GM15510 (cell line): ENCODE results near the gene KLHL40.

Experiments used
- POLR2A ChIP-seq: IDR thresholded peaks from 3 replicates; pipeline ENCODE4 v1.6.1; 2011; ENCODE audit warnings: borderline replicate concordance; ENCODE audit not compliant: insufficient read length; ENCODE audit errors: extremely low read depth

KLHL40 gene, protein sequence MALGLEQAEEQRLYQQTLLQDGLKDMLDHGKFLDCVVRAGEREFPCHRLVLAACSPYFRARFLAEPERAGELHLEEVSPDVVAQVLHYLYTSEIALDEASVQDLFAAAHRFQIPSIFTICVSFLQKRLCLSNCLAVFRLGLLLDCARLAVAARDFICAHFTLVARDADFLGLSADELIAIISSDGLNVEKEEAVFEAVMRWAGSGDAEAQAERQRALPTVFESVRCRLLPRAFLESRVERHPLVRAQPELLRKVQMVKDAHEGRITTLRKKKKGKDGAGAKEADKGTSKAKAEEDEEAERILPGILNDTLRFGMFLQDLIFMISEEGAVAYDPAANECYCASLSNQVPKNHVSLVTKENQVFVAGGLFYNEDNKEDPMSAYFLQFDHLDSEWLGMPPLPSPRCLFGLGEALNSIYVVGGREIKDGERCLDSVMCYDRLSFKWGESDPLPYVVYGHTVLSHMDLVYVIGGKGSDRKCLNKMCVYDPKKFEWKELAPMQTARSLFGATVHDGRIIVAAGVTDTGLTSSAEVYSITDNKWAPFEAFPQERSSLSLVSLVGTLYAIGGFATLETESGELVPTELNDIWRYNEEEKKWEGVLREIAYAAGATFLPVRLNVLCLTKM

DNA sequence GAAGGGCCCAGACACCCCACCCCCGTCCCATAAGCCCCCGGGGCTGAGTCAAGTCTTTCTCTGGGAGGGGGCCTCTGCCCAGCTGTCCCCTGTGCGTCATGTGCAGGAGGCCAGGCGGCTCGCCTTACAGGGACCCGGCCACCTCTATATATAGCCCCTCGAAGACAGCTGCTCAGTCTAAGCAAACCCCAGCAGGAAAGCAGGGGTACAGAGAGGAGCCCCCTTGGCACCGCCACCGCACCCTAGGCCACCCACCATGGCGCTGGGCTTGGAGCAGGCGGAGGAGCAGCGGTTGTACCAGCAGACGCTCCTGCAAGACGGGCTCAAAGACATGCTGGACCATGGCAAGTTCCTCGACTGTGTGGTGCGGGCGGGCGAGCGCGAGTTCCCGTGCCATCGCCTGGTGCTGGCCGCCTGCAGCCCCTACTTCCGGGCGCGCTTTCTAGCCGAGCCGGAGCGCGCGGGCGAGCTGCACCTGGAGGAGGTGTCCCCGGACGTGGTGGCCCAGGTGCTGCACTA lies at the start of gene KLHL40:
KLHL40 (plus strand) TSS at position 175 of the 519 bp plus-strand sequence; CDS start at position 257, 82 bp downstream.
- no peak for TF ChIP-seq POLR2A

DNA sequence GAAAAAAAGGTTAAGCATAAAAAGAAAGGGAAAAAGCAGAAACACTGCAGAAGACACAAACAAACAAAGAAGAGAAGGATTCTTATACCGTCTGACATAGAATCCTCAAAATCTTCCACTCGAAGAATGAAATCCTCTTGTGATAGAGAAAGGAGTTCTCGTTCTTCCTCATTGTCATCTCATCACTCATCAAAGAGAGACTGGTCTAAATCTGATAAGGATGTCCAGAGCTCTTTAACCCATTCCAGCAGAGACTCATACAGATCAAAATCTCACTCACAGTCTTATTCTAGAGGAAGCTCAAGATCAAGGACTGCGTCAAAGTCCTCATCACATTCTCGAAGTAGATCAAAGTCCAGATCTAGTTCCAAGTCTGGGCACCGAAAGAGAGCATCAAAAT lies 48.3 kb upstream of the KLHL40 start:
- TF ChIP-seq POLR2A, result no peak

DNA sequence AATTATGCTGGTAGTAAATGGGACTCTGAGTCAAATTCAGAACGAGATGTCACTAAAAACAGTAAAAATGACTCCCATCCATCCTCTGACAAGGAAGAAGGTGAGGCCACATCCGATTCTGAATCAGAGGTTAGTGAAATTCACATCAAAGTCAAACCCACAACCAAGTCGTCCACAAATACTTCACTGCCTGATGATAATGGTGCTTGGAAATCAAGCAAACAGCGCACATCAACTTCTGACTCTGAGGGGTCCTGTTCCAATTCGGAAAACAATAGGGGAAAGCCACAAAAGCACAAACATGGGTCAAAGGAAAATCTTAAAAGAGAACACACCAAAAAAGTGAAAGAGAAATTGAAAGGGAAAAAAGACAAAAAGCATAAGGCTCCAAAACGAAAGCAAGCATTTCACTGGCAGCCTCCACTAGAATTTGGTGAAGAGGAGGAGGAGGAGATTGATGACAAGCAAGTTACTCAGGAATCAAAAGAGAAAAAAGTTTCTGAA lies 46.9 kb upstream of the KLHL40 start:
- no peak for TF ChIP-seq POLR2A

DNA sequence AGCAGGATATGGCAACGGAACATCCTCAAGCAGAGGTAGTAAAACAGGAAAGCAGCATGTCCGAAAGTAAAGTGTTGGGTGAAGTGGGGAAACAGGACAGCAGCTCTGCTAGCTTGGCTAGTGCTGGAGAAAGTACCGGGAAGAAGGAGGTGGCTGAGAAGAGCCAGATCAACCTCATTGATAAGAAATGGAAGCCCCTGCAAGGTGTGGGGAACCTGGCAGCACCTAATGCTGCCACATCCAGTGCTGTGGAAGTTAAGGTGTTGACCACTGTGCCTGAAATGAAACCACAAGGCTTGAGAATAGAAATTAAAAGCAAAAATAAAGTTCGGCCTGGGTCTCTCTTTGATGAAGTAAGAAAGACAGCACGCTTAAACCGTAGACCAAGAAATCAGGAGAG lies 46.1 kb upstream of the KLHL40 start:
- no peak for TF ChIP-seq POLR2A

DNA sequence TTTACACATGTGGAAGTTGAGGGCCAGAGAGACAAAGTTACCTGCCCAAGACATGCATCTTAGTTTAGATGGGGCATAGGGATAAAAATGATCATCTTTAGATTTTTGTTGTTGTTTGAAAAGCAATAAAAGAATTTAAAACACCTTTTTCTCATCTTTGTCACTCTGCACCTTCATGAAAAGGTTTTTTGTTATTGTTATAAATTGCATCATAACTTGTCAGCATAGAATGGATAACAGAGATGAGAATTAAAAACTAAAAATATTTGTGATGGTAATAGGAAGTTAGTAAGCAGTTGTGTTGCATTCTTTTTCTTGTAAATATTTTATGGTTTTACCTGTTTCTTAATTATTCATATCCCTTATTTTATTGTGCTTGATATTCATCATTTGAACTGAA lies 45.2 kb upstream of the KLHL40 start:
- TF ChIP-seq POLR2A, result no peak

DNA sequence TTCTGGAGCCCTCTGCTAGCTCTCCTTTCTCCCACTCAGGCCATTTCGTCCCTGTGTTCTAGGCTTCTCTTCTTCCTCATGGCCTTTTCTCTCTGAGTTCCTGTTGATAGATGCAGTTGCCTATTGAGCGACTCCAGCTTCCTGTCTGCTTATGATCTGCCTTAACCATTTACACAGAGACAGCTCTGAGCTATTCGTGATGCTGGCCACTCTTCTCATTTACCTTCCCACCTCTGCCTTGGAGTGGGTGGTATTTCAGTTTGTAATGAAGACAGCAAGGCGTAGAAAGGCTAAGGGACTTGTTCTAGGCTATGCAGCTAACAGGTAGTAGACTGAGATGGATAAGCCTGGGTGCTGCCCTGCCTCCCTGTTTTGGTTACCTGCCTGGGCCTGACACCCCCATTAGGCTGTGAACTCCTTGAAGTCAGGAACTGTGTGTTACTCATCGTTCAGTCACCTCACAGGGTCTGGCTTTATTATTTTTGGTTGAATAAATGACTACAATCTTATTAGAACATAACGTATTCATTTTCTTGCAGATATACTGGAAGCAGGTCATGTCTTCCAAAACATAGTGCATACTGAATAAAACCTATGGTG lies 44.5 kb upstream of the KLHL40 start:
- TF ChIP-seq POLR2A, result no peak

DNA sequence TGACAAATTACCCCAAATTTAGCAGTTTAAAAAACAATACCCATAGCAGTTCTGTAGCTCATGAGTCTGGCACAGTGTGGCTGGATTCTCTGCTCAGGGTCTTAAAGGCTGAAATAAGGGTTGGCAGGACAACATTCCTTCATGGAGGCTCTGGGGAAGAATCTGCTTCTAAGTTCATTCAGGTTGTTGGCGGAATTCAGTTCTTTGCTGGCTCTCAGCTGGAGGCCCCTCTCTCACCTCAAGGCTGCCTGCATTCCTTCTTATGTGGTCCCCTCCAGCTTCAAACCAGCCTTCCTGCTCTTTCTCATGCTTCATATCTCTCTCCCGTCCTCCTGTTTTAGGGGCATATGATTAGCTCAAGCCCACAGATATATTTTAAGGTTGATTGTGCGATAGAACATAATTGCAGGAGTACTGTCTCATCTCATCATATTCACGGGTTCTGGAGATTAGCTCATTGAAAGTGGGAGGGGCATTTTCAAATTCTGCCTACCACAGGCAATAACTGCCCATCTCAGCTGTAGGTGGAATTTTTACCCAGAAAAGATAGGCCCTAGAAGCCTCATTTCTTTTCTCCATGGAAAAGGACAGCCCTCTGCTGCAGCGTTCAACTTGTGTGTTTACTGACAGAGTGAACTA lies 37.4 kb upstream of the KLHL40 start:
- TF ChIP-seq POLR2A, result no peak

DNA sequence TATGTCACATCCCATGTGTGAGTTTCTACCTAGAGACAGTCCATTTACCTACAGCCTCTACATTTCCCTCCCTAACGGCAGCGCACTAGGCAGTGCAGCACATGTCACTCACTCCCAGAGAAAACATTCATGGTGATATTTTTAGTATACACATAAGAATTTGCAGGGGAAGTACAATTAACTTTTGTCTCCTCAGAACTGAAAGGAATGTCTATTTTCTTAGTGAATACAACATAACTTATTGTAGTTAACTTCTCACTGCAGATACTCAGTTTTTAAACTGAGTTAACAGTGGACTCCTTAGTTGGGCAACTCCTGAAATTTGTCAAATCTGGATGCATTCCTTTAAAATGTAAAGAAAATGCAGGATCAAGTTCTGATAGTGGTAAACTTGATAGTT lies 36.3 kb upstream of the KLHL40 start:
- TF ChIP-seq POLR2A, result no peak

DNA sequence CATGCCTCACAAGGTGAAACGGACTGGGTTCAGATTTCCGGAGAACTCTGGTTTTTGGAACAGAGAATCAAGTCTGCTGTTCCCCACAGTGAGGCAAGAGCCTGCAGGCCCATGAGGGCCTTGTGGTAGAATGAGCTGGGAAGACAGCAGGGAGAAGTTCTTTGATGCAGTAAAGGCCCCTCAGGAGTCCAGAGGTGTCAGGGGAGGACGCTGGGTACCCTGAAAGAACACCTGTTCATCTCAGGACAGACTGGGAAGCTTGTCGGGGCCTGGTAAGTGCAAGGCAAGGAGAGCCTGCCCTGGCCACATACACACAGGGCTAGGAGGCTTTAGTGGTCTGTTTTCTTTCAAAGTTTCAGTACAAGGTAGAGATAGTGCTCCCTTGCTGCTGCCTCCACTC lies 35.6 kb upstream of the KLHL40 start:
- no peak for TF ChIP-seq POLR2A

DNA sequence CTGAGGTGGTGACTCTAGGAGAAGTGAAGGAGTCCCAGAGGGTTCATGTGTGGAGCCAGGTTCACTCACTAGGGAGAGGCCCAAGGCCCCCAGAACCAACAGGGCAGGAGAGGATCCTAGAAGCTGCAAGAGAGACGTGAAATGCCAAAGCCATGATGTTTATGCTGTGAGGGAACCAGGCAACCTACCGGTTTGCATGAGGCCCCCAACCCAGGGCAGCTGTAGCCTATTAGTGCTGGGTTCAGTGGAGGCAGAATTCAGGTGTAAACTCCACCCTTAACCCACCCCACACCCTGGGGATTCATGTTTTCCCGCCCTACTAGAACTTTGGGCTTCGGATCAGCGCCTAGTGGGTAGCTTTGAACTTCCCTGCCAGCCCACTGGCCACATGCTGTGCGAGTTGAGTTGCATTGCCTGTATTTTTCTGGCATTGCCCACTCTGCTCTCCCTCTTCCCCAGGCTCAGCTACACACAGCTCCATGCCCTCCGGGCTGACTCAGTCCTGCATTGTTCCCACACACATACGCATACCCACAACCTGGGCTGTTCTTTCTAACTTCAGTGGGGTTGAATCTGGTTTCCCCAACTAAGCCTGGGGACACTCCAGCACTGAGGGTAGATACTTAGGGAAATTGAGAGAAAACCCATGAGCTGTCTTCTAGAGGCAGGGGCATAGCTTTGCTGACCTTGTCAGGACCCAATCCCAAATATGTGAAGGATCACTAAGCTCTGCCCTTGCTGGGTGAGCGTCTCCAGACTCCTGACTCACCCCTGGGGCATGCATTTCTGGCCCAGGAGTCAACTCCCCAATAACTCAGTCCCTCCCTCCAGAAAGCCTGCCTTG lies 33.9 kb upstream of the KLHL40 start:
- no peak for TF ChIP-seq POLR2A

DNA sequence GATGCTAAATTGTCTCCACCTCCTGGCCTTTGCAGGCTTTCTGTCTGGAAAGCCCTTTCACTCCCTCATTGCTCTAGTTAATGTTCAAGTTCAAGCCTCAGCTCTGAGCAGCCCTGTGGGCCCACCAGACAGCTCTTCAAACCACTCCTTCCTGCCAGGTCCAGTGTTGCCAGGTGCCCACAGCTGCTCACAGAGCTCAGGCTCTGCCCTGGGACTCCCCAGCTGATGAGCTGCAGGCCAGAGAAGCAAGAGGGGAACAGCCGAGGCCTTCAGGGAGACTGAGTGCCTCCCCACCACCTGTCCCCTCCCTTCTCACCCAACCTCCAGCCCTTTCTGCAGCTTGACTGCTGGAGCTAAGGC lies 33.1 kb upstream of the KLHL40 start:
- TF ChIP-seq POLR2A, result no peak

DNA sequence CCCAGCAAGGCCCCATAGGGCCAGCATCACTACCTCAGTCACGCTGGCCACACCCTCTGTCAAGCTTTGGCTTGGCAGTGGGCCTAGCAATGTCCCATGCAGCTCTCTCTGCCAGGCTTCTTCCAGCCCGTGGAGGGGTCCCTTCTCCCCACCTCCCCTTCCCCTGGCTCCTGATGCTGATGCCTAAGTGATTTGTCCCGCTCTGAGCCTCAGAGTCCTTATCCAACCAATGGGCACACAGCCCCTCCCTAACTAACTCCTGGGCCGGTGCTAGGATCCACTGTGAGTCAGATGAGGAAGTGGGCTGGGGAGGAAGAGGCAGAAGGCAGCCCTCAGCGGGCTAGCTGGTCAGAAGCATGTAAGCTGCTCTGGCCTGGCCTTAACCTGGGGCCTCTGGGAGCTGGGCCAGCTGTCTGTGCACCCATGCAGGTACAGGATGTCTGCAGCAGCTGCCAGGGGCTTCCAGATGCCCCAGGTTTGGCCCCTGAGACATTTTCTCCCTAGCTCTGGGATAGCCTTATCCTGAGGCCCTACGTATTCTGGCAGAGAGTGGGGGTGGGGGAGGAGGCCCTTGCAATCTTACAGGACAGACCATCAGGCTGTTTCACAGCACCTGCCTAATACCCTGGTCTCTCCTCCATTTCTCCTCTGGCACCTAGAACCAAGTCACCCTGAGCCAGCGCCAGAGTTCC lies 32.6 kb upstream of the KLHL40 start:
- no peak for TF ChIP-seq POLR2A

DNA sequence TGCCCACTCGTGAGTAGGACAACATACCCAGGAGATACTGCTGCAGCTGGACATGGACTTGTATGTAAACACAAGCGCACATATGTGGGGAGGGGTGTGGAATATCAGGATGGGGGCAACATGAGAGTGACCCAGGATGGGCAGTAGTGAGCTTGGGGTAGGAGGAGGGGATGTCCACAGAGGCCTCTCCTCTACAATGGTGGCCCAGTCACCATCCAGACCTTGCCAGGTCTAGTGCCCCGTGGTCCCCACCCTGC lies 32.1 kb upstream of the KLHL40 start:
- TF ChIP-seq POLR2A, result no peak
